GM12874 (cell line): ENCODE results near the gene TGFBR1.

ENCODE experiments used
- TF ChIP-seq, protein P1 (sequence below): IDR thresholded peaks from 2 replicates; pipeline ENCODE4 v1.5.1; 2011; ENCODE audit warnings: low read depth, mild to moderate bottlenecking, control low read depth, low read length, moderate library complexity; ENCODE audit not compliant: insufficient read depth

The TGFBR1 gene

DNA sequence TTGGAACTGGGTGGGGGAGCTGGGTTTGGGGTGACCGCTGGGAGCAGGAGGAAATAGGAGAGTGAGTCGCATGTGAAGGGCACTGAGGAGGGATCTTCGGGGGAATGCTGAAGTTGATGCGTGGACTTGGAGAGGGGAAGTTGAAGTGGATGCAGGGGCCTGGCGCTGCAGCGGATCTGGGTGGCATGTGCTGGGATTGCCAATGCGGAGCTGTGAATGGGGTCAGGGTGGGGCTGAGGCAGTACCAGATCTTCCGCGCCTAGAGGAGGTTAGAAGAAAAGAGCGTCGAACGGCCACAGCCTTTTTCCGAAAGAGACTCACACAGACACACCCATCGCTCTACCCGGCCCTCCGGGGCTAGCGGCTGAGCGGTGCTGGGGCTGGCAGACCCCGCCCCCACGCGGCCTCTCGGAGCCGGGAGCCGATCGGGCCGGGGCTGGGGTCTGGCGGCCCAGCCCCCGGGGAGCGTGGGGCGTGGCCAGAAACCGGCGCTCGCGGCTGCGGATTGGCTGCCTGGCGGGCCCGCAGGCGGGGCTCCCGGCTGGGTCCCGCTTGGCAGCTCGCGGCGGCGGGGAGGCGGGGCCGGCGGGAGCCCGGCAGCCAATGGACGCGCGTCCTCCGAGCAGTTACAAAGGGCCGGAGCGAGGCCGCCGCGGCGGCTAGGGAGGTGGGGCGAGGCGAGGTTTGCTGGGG lies at the start of gene TGFBR1:
Gene TGFBR1 (plus strand): TSS at position 655 of the 693 bp plus-strand sequence. CDS start 93 bp downstream, outside the sequence.
- TF ChIP-seq, protein P1, sequence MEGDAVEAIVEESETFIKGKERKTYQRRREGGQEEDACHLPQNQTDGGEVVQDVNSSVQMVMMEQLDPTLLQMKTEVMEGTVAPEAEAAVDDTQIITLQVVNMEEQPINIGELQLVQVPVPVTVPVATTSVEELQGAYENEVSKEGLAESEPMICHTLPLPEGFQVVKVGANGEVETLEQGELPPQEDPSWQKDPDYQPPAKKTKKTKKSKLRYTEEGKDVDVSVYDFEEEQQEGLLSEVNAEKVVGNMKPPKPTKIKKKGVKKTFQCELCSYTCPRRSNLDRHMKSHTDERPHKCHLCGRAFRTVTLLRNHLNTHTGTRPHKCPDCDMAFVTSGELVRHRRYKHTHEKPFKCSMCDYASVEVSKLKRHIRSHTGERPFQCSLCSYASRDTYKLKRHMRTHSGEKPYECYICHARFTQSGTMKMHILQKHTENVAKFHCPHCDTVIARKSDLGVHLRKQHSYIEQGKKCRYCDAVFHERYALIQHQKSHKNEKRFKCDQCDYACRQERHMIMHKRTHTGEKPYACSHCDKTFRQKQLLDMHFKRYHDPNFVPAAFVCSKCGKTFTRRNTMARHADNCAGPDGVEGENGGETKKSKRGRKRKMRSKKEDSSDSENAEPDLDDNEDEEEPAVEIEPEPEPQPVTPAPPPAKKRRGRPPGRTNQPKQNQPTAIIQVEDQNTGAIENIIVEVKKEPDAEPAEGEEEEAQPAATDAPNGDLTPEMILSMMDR = no peak

DNA sequence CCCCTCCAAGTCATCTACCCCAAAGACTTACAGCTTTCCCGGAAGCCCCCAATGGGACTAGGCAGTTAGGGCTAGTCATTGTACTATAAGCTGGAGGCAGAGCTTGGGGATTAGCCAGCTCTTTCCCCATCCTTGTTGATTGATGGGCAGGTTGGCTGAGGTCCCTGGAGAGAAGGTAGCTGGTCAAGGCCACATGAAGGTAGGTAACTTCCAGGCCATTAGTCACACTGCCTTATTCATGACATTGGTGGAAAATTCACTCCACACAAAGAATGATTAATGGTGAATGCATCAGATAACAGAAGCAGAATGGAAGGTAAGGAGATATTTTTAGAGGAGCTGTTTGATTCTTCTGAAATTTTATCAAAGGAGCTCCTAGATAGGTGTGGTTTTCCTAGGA lies 49.5 kb upstream of the TGFBR1 start:
- TF ChIP-seq, protein P1 = no peak

DNA sequence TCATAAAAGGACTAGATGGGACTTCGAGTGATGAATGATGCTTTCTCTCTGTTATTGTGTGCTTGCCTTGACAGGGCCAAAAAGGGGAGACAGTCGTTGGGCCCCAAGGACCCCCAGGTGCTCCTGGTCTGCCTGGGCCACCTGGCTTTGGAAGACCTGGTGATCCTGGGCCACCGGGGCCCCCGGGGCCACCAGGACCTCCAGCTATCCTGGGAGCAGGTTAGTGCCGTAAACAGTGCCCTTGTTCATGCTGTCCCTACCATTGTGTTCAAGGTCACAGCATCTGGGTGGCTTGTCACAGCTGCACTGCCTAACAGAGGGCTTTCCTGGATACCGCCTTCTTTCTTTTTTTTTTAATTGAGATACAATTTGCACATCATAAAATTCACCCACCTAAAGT lies 48.7 kb upstream of the TGFBR1 start:
- TF ChIP-seq, protein P1 = no peak

DNA sequence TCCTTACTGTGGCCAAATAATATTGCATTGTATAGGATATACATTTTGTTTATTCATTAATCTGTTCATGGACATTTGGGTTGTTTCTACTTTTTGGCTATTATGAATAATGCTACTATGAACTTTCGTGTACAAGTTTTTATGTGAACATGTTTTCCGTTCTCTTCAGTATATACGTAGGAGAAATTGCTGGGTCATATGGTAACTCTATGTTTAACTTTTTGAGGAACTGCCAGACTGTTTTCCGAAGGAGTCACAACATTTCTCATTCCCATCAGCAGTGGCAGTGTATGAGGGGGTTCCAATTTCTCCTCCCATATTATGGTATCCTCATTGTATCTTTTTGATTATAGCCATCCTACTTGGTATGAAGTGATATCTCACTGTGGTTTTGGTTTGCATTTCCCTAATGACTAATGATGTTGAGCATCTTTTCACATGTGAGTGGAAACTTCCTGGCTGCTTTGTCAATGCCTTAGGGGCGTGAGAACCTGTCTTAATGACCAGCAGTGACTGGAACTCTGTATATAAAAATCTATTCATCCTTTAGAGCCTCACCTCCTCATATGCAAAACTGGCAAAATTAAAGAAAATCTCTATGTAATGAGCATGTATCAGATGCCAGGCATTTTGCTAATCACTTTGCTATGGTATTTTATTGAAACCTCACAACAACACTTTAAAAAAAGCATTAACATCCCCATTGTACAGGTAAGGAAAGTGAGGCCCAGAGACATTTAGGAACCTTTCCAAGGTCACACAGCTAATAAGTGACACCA lies 47.8 kb upstream of the TGFBR1 start:
- TF ChIP-seq, protein P1 = no peak

DNA sequence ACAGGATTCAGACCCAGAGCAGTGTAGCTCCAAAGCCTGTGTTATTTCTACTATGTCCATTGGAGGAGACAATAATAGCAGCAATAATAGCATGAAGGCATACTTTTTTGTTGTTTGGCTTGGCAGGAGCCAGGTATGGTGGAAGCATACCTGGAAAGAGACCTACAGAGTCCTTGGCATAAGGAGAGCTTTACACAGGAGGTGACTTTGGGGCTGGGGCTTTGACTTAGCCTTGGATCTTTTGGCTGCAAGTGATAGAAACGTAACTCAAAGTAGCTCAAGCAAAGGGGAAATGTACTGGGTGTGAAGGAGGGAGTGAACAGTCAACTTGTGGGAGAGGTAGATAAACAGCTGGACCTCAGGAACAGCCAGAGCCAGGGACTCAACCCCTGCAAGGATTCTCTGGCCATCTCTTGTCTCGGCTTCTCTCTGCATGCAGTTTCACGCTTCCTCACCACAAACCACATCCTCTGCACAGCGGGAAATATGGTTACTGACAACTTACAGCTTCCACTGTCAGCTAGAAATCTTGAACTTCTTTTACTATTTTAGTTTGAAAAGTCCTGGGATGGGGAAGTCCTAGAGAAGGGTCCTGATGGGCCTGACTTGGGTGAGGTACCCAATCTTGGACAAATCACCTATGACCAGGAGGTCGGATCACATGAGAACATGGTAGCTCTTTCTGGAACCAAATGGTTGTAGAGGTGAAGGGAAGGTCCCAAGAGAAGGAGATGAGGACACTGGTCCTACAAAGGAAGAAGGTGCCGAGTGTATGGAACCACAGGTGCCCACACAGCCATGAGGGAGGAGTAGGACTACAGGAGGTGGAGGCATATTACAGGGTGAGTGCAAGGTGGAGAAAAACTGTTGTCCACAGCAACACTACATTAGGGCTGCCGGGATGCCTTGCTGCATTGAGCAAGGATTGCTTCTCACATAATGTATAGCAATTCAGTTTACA lies 47.0 kb upstream of the TGFBR1 start:
- TF ChIP-seq, protein P1 = no peak

DNA sequence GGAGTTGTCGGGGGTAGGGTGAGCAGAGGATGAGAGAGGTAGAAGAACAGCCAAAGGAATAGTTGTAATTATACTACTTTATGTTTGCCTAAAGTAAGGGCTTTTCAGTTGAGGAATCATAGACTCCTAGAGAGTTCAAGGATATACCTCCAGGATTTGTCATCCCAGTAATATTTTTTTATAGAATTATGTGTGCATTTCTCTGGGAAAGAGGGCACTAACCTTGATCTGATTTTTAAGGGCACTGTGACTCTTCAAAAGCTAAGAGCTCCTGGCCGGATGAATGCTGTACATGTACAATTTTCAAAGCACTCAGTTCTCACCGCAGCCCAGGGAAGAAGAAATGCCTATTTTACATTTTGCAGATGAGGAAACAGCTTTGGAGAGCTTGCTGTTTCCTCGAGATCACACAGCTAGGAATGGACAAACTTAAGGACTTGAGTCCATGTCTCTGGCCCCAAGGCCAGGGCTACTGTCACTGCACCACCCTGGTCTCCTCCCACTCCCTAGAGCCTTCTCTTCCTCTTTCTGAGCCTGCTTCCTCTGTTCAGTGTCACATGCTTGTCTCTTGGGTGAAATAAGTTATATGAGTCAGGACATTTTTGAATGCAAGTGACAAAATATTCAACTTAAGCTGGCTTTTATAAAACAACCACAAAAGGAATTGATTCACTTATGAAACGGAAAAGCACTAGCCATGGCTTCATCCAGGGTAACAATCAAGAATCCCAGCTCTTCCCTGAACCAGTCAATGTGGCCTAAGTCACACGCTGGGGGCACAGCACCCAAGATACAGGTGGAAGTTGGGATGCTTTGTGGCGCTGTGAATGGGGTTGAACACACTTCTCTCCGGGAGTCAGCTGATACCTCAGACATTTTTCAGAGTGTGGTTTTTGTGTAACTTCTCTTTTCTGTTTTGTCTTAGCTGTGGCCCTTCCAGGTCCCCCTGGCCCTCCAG lies 45.7 kb upstream of the TGFBR1 start:
- TF ChIP-seq, protein P1 = no peak
